ENCODE data around the gene ISX. TPM values are rescaled to one million over a fixed set of nuclear protein-coding genes. Genes with fewer than 3 reads are reported as not detected.

Gene ISX
- total and polyA plus RNA-seq, 10 of the 15 experiments (the other 5 are each of a cell fraction or from before 2014, with no cell fraction given) = 0.05 to 0.66 (median 0.25) TPM

- intact Hi-C loops (cut with micrococcal nuclease; ENCODE audit: unreplicated experiment) (no loop called here), in situ Hi-C loops (cut with MboI) (no loop called here)
- Histone ChIP-seq H3K79me2 (ENCODE audit: control insufficient read depth, insufficient read depth, low read length) (no peaks in the 10 kb centered on the region), H3K9me3 (replicated peaks; ENCODE audit: control insufficient read depth, insufficient read depth, low read length) (peaks cover 2% of the 10 kb centered on the region; the same call in 2 of the 3 replicates), H3K36me3 (ENCODE audit: control insufficient read depth in 2 of 2, insufficient read depth in 2 of 2, low read length in 1 of 2) (no peaks in the 10 kb centered on the region), H3K27ac (ENCODE audit: control insufficient read depth, insufficient read depth) (no peak overlapping the region), H3K27me3 (replicated peaks in 1 of 2; ENCODE audit: control insufficient read depth in 2 of 2, insufficient read depth in 2 of 2, low read length in 1 of 2) (no peaks in the 10 kb centered on the region), H3K4me3 (no peak overlapping the region), H2AFZ (ENCODE audit: control insufficient read depth, low read depth, low read length) (no peak overlapping the region), H3K4me1 (ENCODE audit: control insufficient read depth, insufficient read depth, low read length) (peaks cover 24% of the 10 kb centered on the region), H4K20me1 (ENCODE audit: control insufficient read depth, insufficient read depth) (no peaks in the 10 kb centered on the region), H3K9ac (ENCODE audit: control insufficient read depth, insufficient read depth, low read length) (no peak overlapping the region), H3K4me2 (ENCODE audit: control insufficient read depth, insufficient read depth) (no peak overlapping the region)
- ATAC-seq (no peak), DNase-seq (ENCODE audit: low read depth, low spot score) (no peak), FAIRE-seq (no peak)
- CTCF ChIA-PET = interaction anchor here (2.0 kb wide), 1 partner anchor 84 kb away, joined by 8 read pairs; no protein-coding TSS in a partner anchor
- RAD21 ChIA-PET (ENCODE audit: unreplicated experiment) = interaction anchor here (1.0 kb wide), 1 partner anchor 10 kb away, joined by 3 read pairs; no protein-coding TSS in a partner anchor
- POLR2A ChIA-PET = no interaction called here
- WGBS (ENCODE audit: insufficient coverage, insufficient replicate concordance, low lambda C conversion rate, missing lambda C conversion rate) = 93% methylated on average over 7 of the region's 7 CpGs
- SMC1A ChIA-PET (ENCODE audit: uncharacterized antibody, unreplicated experiment) = interaction anchor here (2.0 kb wide), 1 partner anchor 11 kb away, joined by 5 read pairs; no protein-coding TSS in a partner anchor
- BruUV-seq (replicated peaks) = no TSS peak
- TF ChIP-seq, protein P1, sequence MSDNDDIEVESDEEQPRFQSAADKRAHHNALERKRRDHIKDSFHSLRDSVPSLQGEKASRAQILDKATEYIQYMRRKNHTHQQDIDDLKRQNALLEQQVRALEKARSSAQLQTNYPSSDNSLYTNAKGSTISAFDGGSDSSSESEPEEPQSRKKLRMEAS (IDR thresholded peaks at IDR 0.05; ENCODE audit: low read depth, low read length) = no peak
- no peak for TF ChIP-seq PKNOX1 (IDR thresholded peaks at IDR 0.05)
- no peak for TF ChIP-seq KAT2A (conservative IDR thresholded peaks at IDR 0.05; ENCODE audit: control insufficient read depth, low read depth, low read length)
- TF ChIP-seq ZNF384 (IDR thresholded peaks at IDR 0.05; ENCODE audit: borderline replicate concordance, low read depth, low read length) = no peak
- no peak for TF ChIP-seq RCOR1 (conservative IDR thresholded peaks at IDR 0.05; ENCODE audit: low read depth, low read length)
- TF ChIP-seq RBBP5 (conservative IDR thresholded peaks at IDR 0.05) = no peak
- no peak for TF ChIP-seq CTCF (IDR thresholded peaks at IDR 0.05 in 2 of 3, conservative IDR thresholded peaks at IDR 0.05 in 1 of 3; ENCODE audit: control insufficient read depth in 2 of 3, extremely low read depth in 1 of 3, insufficient read depth in 1 of 3, low read depth in 3 of 3, low read length in 3 of 3)
- TF ChIP-seq ASH2L (IDR thresholded peaks at IDR 0.05; ENCODE audit: borderline replicate concordance, low read depth) = no peak
- TF ChIP-seq PRDM15 (CRISPR knock-in tag; IDR thresholded peaks at IDR 0.05) = no peak
- TF ChIP-seq, protein P2, sequence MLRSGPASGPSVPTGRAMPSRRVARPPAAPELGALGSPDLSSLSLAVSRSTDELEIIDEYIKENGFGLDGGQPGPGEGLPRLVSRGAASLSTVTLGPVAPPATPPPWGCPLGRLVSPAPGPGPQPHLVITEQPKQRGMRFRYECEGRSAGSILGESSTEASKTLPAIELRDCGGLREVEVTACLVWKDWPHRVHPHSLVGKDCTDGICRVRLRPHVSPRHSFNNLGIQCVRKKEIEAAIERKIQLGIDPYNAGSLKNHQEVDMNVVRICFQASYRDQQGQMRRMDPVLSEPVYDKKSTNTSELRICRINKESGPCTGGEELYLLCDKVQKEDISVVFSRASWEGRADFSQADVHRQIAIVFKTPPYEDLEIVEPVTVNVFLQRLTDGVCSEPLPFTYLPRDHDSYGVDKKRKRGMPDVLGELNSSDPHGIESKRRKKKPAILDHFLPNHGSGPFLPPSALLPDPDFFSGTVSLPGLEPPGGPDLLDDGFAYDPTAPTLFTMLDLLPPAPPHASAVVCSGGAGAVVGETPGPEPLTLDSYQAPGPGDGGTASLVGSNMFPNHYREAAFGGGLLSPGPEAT (IDR thresholded peaks at IDR 0.05; ENCODE audit: low read depth) = no peak
- TF ChIP-seq, protein P3, sequence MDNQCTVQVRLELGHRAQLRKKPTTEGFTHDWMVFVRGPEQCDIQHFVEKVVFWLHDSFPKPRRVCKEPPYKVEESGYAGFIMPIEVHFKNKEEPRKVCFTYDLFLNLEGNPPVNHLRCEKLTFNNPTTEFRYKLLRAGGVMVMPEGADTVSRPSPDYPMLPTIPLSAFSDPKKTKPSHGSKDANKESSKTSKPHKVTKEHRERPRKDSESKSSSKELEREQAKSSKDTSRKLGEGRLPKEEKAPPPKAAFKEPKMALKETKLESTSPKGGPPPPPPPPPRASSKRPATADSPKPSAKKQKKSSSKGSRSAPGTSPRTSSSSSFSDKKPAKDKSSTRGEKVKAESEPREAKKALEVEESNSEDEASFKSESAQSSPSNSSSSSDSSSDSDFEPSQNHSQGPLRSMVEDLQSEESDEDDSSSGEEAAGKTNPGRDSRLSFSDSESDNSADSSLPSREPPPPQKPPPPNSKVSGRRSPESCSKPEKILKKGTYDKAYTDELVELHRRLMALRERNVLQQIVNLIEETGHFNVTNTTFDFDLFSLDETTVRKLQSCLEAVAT (IDR thresholded peaks at IDR 0.05) = no peak
- TF ChIP-seq SRF (IDR thresholded peaks at IDR 0.05; ENCODE audit: low read depth in 2 of 2, low read length in 2 of 2) = no peak
- no peak for TF ChIP-seq ZBED1 (IDR thresholded peaks at IDR 0.05; ENCODE audit: borderline replicate concordance)
- TF ChIP-seq ZNF274 (IDR thresholded peaks at IDR 0.05; ENCODE audit: insufficient read depth, insufficient read length) = no peak
Measured at GRCh38 chr22:35066768-35067167, 810 bp downstream of the ISX start.

Data from GM12878 (cell line).